ENCODE results near the gene BLMH. TPM values are rescaled to one million over a fixed set of nuclear protein-coding genes. Genes with fewer than 3 reads are reported as not detected.

Gene BLMH, protein sequence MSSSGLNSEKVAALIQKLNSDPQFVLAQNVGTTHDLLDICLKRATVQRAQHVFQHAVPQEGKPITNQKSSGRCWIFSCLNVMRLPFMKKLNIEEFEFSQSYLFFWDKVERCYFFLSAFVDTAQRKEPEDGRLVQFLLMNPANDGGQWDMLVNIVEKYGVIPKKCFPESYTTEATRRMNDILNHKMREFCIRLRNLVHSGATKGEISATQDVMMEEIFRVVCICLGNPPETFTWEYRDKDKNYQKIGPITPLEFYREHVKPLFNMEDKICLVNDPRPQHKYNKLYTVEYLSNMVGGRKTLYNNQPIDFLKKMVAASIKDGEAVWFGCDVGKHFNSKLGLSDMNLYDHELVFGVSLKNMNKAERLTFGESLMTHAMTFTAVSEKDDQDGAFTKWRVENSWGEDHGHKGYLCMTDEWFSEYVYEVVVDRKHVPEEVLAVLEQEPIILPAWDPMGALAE
- total RNA-seq (ENCODE audit: low replicate concordance) = 75.5 and 98.8 TPM in 2 replicates

GRCh38 chr17:30291543-30292285 is at the start of gene BLMH:
Gene BLMH (minus strand): TSS chr17:30291944. CDS start chr17:30291819, 125 bp downstream.
- TF ChIP-seq EZH2 (IDR thresholded peaks at IDR 0.05) (peak; percentile 35), EZH2phosphoT487 (IDR thresholded peaks at IDR 0.05) (no peak)
- TF ChIP-seq, protein P1, sequence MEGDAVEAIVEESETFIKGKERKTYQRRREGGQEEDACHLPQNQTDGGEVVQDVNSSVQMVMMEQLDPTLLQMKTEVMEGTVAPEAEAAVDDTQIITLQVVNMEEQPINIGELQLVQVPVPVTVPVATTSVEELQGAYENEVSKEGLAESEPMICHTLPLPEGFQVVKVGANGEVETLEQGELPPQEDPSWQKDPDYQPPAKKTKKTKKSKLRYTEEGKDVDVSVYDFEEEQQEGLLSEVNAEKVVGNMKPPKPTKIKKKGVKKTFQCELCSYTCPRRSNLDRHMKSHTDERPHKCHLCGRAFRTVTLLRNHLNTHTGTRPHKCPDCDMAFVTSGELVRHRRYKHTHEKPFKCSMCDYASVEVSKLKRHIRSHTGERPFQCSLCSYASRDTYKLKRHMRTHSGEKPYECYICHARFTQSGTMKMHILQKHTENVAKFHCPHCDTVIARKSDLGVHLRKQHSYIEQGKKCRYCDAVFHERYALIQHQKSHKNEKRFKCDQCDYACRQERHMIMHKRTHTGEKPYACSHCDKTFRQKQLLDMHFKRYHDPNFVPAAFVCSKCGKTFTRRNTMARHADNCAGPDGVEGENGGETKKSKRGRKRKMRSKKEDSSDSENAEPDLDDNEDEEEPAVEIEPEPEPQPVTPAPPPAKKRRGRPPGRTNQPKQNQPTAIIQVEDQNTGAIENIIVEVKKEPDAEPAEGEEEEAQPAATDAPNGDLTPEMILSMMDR (IDR thresholded peaks at IDR 0.05) = no peak

GRCh38 chr17:30340801-30341356 is 49.1 kb upstream of the BLMH start:
- no peak overlapping the region for H3K9ac ChIP-seq
- peak overlapping the region; percentile 20 for H3K27ac ChIP-seq
- peaks cover 7% of the 10 kb centered on the region for H3K4me1 ChIP-seq
- TF ChIP-seq EZH2 (IDR thresholded peaks at IDR 0.05) = no peak
- TF ChIP-seq EZH2phosphoT487 (IDR thresholded peaks at IDR 0.05) = no peak
- TF ChIP-seq, protein P1 (IDR thresholded peaks at IDR 0.05) = no peak
- H3K79me2 ChIP-seq (ENCODE audit: low read depth) = no peaks in the 10 kb centered on the region
- H3K36me3 ChIP-seq = no peaks in the 10 kb centered on the region
- no peaks in the 10 kb centered on the region for H3K9me3 Mint-ChIP-seq
- H3F3A ChIP-seq (ENCODE audit: low read depth) = peaks cover 18% of the 10 kb centered on the region
- H3K4me1 Mint-ChIP-seq = peaks cover 32% of the 10 kb centered on the region
- DNase-seq (ENCODE audit: low spot score) = no peak
- H3K36me3 Mint-ChIP-seq = no peaks in the 10 kb centered on the region
- peak overlapping the region; percentile 64 for H3K4me2 ChIP-seq
- H3K9me3 ChIP-seq (ENCODE audit: low read depth) = no peaks in the 10 kb centered on the region
- peaks cover 5% of the 10 kb centered on the region for H3K27me3 ChIP-seq
- H3K27ac Mint-ChIP-seq = peak overlapping the region; percentile 59
- peak overlapping the region; percentile 55 for H3K4me3 Mint-ChIP-seq
- no peak overlapping the region for H3K4me3 ChIP-seq
- peak overlapping the region; percentile 78 for H2AFZ ChIP-seq (replicated peaks)
- H4K20me1 ChIP-seq (ENCODE audit: low read depth) = no peaks in the 10 kb centered on the region
- peaks cover 8% of the 10 kb centered on the region for H3K27me3 Mint-ChIP-seq (ENCODE audit: insufficient read depth, low read depth)

More at GRCh38 chr17:30291543-30292285, at the start of gene BLMH:
- peak; percentile 83 for DNase-seq (ENCODE audit: low spot score)
- Histone ChIP-seq H4K20me1 (ENCODE audit: low read depth) (peaks cover 12% of the 10 kb centered on the region), H3K9ac (no peak within 1 kb of the TSS), H2AFZ (replicated peaks) (peak within 1 kb of the TSS; percentile 97), H3K27ac (no peak within 1 kb of the TSS), H3K9me3 (ENCODE audit: low read depth) (no peaks in the 10 kb centered on the region), H3K4me1 (peaks cover 10% of the 10 kb centered on the region), H3K4me3 (peak within 1 kb of the TSS; percentile 99), H3K36me3 (peaks cover 3% of the 10 kb centered on the region), H3K79me2 (ENCODE audit: low read depth) (peaks cover 21% of the 10 kb centered on the region), H3F3A (ENCODE audit: low read depth) (peaks cover 28% of the 10 kb centered on the region), H3K4me2 (peak within 1 kb of the TSS; percentile 96), H3K27me3 (peaks cover 21% of the 10 kb centered on the region)
- H3K4me1 Mint-ChIP-seq = peaks cover 11% of the 10 kb centered on the region
- H3K27me3 Mint-ChIP-seq (ENCODE audit: insufficient read depth, low read depth) = no peaks in the 10 kb centered on the region
- peaks cover 8% of the 10 kb centered on the region for H3K36me3 Mint-ChIP-seq
- no peaks in the 10 kb centered on the region for H3K9me3 Mint-ChIP-seq
- H3K4me3 Mint-ChIP-seq = peak within 1 kb of the TSS; percentile 97
- peak within 1 kb of the TSS; percentile 12 for H3K27ac Mint-ChIP-seq

- no peaks in the 10 kb centered on the region for H3K79me2 ChIP-seq (ENCODE audit: low read depth)
- H2AFZ ChIP-seq (replicated peaks) = no peak overlapping the region
- Mint-ChIP-seq H3K27me3 (ENCODE audit: insufficient read depth, low read depth) (peaks cover 8% of the 10 kb centered on the region), H3K36me3 (no peaks in the 10 kb centered on the region), H3K9me3 (no peaks in the 10 kb centered on the region), H3K4me3 (no peak overlapping the region), H3K27ac (no peak overlapping the region), H3K4me1 (peaks cover 24% of the 10 kb centered on the region)
- peaks cover 7% of the 10 kb centered on the region for H3K4me1 ChIP-seq
- H3K27ac ChIP-seq = no peak overlapping the region
- H3K27me3 ChIP-seq = peaks cover 5% of the 10 kb centered on the region
- no peaks in the 10 kb centered on the region for H4K20me1 ChIP-seq (ENCODE audit: low read depth)
- no peaks in the 10 kb centered on the region for H3K9me3 ChIP-seq (ENCODE audit: low read depth)
- H3F3A ChIP-seq (ENCODE audit: low read depth) = peaks cover 18% of the 10 kb centered on the region
- DNase-seq (ENCODE audit: low spot score) = no peak
- no peaks in the 10 kb centered on the region for H3K36me3 ChIP-seq
- H3K9ac ChIP-seq = no peak overlapping the region
- TF ChIP-seq EZH2phosphoT487 (IDR thresholded peaks at IDR 0.05) = no peak
- H3K4me2 ChIP-seq = no peak overlapping the region
- no peak overlapping the region for H3K4me3 ChIP-seq
These were observed 47.3 kb upstream of the BLMH start for GRCh38 chr17:30339086-30339485.
